ENCODE data around the gene ZNF362. TPM values are rescaled to one million over a fixed set of nuclear protein-coding genes. Genes with fewer than 3 reads are reported as not detected.

ZNF362 gene
- total and polyA plus RNA-seq, 10 of the 15 experiments (the other 5 are each of a cell fraction or from before 2014, with no cell fraction given) = 0.74 to 22.8 (median 7.4) TPM

DNA sequence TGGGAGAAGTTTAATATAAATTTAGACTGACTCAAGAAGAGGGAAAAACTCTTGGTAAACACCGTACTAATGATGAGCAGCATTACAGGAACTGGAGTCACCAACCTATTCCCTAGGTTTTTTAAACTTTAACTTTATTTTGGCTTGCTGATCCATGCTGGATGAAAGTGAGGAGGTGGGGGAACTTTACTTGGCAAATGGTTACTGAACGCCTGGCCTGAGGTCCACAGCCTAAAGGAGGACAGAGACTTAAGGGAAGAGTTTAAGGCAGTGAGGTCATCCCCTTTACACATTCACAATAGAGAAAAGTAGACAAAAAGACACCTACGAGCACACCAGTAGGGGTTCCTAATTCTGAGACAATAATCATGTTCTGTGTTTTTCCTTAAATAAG lies 90.2 kb downstream of the ZNF362 start:
- intact Hi-C loops (cut with micrococcal nuclease; ENCODE audit: unreplicated experiment) (loop anchor here (2.0 to 10.0 kb wide), 2 partner anchors 114 to 222 kb away; no protein-coding TSS in a partner anchor), in situ Hi-C loops (cut with MboI) (no loop called here)
- Histone ChIP-seq H3K4me2 (ENCODE audit: control insufficient read depth, insufficient read depth) (peak overlapping the region; percentile 90), H4K20me1 (ENCODE audit: control insufficient read depth, insufficient read depth) (no peaks in the 10 kb centered on the region; the same call in 1 of the 2 replicates), H3K4me1 (ENCODE audit: control insufficient read depth, insufficient read depth, low read length) (peaks cover 31% of the 10 kb centered on the region), H3K9me3 (replicated peaks; ENCODE audit: control insufficient read depth, insufficient read depth, low read length) (no peaks in the 10 kb centered on the region), H3K79me2 (ENCODE audit: control insufficient read depth, insufficient read depth, low read length) (peaks cover 82% of the 10 kb centered on the region), H3K9ac (ENCODE audit: control insufficient read depth, insufficient read depth, low read length) (peak overlapping the region; percentile 46; the same call in 1 of the 2 replicates), H3K36me3 (ENCODE audit: control insufficient read depth in 2 of 2, insufficient read depth in 2 of 2, low read length in 1 of 2) (peaks cover 0 to 4% of the 10 kb centered on the region in 2 experiments; a peak in 2 of 4 replicates), H3K27ac (ENCODE audit: control insufficient read depth, insufficient read depth) (peak overlapping the region; percentile 7), H3K4me3 (peak overlapping the region; percentile 92), H2AFZ (ENCODE audit: control insufficient read depth, low read depth, low read length) (no peak overlapping the region), H3K27me3 (replicated peaks in 1 of 2; ENCODE audit: control insufficient read depth in 2 of 2, insufficient read depth in 2 of 2, low read length in 1 of 2) (no peaks in the 10 kb centered on the region)
- SMC1A ChIA-PET (ENCODE audit: uncharacterized antibody, unreplicated experiment) = no interaction called here
- TF ChIP-seq SUZ12 (IDR thresholded peaks at IDR 0.05; ENCODE audit: unreplicated experiment) = no peak
- 0 out of 3 replicates have a peak, but pooled peaks have one; percentile 1 for ATAC-seq
- POLR2A ChIA-PET = no interaction called here
- 73% methylated on average over 3 of the region's 3 CpGs for WGBS (ENCODE audit: insufficient coverage, insufficient replicate concordance, low lambda C conversion rate, missing lambda C conversion rate)
- CTCF ChIA-PET = interaction anchor here (0.7 to 1.2 kb wide), 3 partner anchors 9 to 125 kb away, joined by 3 to 8 read pairs (median 3); no protein-coding TSS in a partner anchor
- RAD21 ChIA-PET (ENCODE audit: unreplicated experiment) = no interaction called here
- BruUV-seq (replicated peaks) = no TSS peak
- no peak for FAIRE-seq
- DNase-seq (ENCODE audit: low read depth, low spot score) = no peak

DNA sequence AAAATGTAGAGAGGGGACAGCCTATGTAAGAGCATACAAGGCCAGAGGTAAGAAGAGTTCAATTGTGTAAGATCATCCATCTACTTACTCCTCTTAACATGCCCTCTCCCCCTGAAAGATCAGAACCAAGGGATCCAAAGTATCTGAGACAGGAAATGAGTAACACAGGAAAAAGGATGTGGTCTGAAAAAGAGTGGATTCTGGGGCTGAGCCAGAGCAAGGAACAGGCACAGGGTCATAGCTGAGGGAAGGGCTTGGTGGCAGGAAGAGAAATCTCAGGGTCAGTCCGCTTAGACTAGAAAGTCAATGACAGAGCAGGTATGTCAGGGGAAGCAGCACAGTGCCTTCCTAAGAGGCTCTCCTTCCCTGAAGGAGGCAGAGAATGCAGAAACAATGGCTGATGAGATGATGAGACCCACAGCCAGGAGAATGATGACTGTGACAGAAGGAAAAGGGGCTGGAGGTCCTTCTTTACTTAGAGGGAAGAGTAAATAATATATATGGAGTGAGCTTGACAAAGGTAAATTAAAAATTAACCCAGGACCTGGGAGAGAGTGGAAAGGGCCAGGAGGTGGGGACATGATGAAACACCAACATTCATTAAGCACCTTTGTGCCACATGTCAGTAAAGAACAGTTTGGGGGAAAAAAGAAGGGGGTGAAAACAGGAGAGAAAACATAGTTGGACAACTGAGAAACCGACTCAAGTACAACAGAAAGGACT lies 90.8 kb downstream of the ZNF362 start:
- intact Hi-C loops (cut with micrococcal nuclease; ENCODE audit: unreplicated experiment) (loop anchor here (2.0 to 10.0 kb wide), 2 partner anchors 114 to 222 kb away; no protein-coding TSS in a partner anchor), in situ Hi-C loops (cut with MboI) (no loop called here)
- CTCF ChIA-PET = interaction anchor here (0.7 to 1.2 kb wide), 3 partner anchors 8 to 124 kb away, joined by 3 to 8 read pairs (median 3); no protein-coding TSS in a partner anchor
- peak; percentile 30; the same call in 1 of the 2 replicates for TF ChIP-seq TCF12 (IDR thresholded peaks at IDR 0.05; ENCODE audit: low read depth, low read length)
- TF ChIP-seq IKZF2 (IDR thresholded peaks at IDR 0.05) = peak in 1 of 2 experiments; percentile 34; a peak in 2 of 4 replicates
- no peak for TF ChIP-seq POLR2AphosphoS2 (IDR thresholded peaks at IDR 0.05; ENCODE audit: low read depth, low read length)
- POLR2A ChIA-PET = interaction anchor here (0.5 to 1.4 kb wide), 4 partner anchors 52 to 1822 kb away, joined by 3 to 10 read pairs (median 4); no protein-coding TSS in a partner anchor
- ATAC-seq (peak; percentile 21; the same call in 2 of the 3 replicates), DNase-seq (ENCODE audit: low read depth, low spot score) (no peak), FAIRE-seq (peak; percentile 85)
- H3K27me3 ChIP-seq (replicated peaks in 1 of 2; ENCODE audit: control insufficient read depth in 2 of 2, insufficient read depth in 2 of 2, low read length in 1 of 2) = no peaks in the 10 kb centered on the region
- H3K4me3 ChIP-seq = peak overlapping the region; percentile 92
- peaks cover 77% of the 10 kb centered on the region for H3K79me2 ChIP-seq (ENCODE audit: control insufficient read depth, insufficient read depth, low read length)
- SMC1A ChIA-PET (ENCODE audit: uncharacterized antibody, unreplicated experiment) = interaction anchor here (1.4 to 2.3 kb wide), 3 partner anchors 35 to 121 kb away, joined by 3 to 6 read pairs (median 5); no protein-coding TSS in a partner anchor
- H3K4me2 ChIP-seq (ENCODE audit: control insufficient read depth, insufficient read depth) = peak overlapping the region; percentile 90
- RAD21 ChIA-PET (ENCODE audit: unreplicated experiment) = no interaction called here
- H3K9ac ChIP-seq (ENCODE audit: control insufficient read depth, insufficient read depth, low read length) = peak overlapping the region; percentile 32
- peaks cover 0 to 4% of the 10 kb centered on the region in 2 experiments; a peak in 2 of 4 replicates for H3K36me3 ChIP-seq (ENCODE audit: control insufficient read depth in 2 of 2, insufficient read depth in 2 of 2, low read length in 1 of 2)
- WGBS (ENCODE audit: insufficient coverage, insufficient replicate concordance, low lambda C conversion rate, missing lambda C conversion rate) = 100% methylated on average over 2 of the region's 2 CpGs
- H3K4me1 ChIP-seq (ENCODE audit: control insufficient read depth, insufficient read depth, low read length) = peaks cover 26% of the 10 kb centered on the region
- no peaks in the 10 kb centered on the region; the same call in 1 of the 2 replicates for H4K20me1 ChIP-seq (ENCODE audit: control insufficient read depth, insufficient read depth)
- no peaks in the 10 kb centered on the region for H3K9me3 ChIP-seq (replicated peaks; ENCODE audit: control insufficient read depth, insufficient read depth, low read length)
- no peak overlapping the region for H2AFZ ChIP-seq (ENCODE audit: control insufficient read depth, low read depth, low read length)
- BruUV-seq (replicated peaks) = no TSS peak
- H3K27ac ChIP-seq (ENCODE audit: control insufficient read depth, insufficient read depth) = peak overlapping the region; percentile 7

Measured in GM12878 (cell line).